ENCODE measurements around the gene HBA1. TPM values are rescaled to one million over a fixed set of nuclear protein-coding genes. Genes with fewer than 3 reads are reported as not detected.
A peak's percentile ranks its signal among the peaks of the same experiment; 100 is the strongest.
"Not testable (repeated sequence)": the region's sequence is repeated elsewhere in the genome, so short reads cannot be mapped to it uniquely, and the experiment has no call there.

Gene HBA1
- total and polyA plus RNA-seq, 9 of the 15 experiments (the other 6 are each of a cell fraction or from before 2014, with no cell fraction given): 128 to 2,388 (median 380) TPM

DNA sequence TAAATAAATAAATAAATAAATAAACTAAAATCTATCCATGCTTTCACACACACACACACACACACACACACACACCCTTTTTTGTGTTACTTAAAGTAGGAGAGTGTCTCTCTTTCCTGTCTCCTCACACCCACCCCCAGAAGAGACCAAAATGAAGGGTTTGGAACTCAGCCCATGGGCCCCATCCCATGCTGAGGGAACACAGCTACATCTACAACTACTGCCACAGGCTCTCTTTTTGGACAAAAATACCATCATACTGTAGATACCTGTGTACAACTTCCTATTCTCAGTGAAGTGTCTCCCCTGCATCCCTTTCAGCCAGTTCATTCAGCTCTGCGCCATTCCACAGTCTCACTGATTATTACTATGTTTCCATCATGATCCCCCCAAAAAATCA lies 5.7 kb upstream of the HBA1 start (continued):
- TF ChIP-seq, protein P1, sequence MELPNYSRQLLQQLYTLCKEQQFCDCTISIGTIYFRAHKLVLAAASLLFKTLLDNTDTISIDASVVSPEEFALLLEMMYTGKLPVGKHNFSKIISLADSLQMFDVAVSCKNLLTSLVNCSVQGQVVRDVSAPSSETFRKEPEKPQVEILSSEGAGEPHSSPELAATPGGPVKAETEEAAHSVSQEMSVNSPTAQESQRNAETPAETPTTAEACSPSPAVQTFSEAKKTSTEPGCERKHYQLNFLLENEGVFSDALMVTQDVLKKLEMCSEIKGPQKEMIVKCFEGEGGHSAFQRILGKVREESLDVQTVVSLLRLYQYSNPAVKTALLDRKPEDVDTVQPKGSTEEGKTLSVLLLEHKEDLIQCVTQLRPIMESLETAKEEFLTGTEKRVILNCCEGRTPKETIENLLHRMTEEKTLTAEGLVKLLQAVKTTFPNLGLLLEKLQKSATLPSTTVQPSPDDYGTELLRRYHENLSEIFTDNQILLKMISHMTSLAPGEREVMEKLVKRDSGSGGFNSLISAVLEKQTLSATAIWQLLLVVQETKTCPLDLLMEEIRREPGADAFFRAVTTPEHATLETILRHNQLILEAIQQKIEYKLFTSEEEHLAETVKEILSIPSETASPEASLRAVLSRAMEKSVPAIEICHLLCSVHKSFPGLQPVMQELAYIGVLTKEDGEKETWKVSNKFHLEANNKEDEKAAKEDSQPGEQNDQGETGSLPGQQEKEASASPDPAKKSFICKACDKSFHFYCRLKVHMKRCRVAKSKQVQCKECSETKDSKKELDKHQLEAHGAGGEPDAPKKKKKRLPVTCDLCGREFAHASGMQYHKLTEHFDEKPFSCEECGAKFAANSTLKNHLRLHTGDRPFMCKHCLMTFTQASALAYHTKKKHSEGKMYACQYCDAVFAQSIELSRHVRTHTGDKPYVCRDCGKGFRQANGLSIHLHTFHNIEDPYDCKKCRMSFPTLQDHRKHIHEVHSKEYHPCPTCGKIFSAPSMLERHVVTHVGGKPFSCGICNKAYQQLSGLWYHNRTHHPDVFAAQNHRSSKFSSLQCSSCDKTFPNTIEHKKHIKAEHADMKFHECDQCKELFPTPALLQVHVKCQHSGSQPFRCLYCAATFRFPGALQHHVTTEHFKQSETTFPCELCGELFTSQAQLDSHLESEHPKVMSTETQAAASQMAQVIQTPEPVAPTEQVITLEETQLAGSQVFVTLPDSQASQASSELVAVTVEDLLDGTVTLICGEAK (IDR thresholded peaks at IDR 0.05): no peak
- TF ChIP-seq, protein P1 (CRISPR knock-in tag; IDR thresholded peaks at IDR 0.05): no peak
- TF ChIP-seq RHOXF2B (CRISPR knock-in tag; conservative IDR thresholded peaks at IDR 0.05): no peak
- no peak for TF ChIP-seq FOXK2 (conservative IDR thresholded peaks at IDR 0.05 in 1 of 2, IDR thresholded peaks at IDR 0.05 in 1 of 2; ENCODE audit: low read depth in 2 of 2)
- no peak for TF ChIP-seq HDAC2 (IDR thresholded peaks at IDR 0.05)
- no peak for TF ChIP-seq CREM (IDR thresholded peaks at IDR 0.05; ENCODE audit: low read depth)
- no peak for TF ChIP-seq ETS2 (tag; IDR thresholded peaks at IDR 0.05; ENCODE audit: borderline replicate concordance, poor library complexity, severe bottlenecking)

DNA sequence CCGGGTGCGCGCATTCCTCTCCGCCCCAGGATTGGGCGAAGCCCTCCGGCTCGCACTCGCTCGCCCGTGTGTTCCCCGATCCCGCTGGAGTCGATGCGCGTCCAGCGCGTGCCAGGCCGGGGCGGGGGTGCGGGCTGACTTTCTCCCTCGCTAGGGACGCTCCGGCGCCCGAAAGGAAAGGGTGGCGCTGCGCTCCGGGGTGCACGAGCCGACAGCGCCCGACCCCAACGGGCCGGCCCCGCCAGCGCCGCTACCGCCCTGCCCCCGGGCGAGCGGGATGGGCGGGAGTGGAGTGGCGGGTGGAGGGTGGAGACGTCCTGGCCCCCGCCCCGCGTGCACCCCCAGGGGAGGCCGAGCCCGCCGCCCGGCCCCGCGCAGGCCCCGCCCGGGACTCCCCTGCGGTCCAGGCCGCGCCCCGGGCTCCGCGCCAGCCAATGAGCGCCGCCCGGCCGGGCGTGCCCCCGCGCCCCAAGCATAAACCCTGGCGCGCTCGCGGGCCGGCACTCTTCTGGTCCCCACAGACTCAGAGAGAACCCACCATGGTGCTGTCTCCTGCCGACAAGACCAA lies 4.0 kb upstream of the HBA1 start, which contains the start of gene HBA2:
TSS of gene HBA2 (plus strand) at position 503 of the 568 bp plus-strand sequence. CDS start at position 540, 37 bp downstream.
- H3K4me1 ChIP-seq (replicated peaks in 1 of 2; ENCODE audit: control insufficient read depth in 2 of 2, insufficient read depth in 2 of 2, low read length in 2 of 2): peaks cover 22 to 58% of the 10 kb centered on the region in 2 experiments; a peak in 4 of 5 replicates
- H3K9me3 ChIP-seq (replicated peaks; ENCODE audit: control insufficient read depth, insufficient read depth, low read depth, low read length); POLR2A ChIA-PET; H2AFZ ChIP-seq (ENCODE audit: low read depth, low read length); H4K20me1 ChIP-seq (replicated peaks; ENCODE audit: control insufficient read depth, insufficient read depth, low read length); H3K9me1 ChIP-seq (ENCODE audit: control insufficient read depth, insufficient read depth, low read length); H3K27me3 ChIP-seq (ENCODE audit: control insufficient read depth in 2 of 2, insufficient read depth in 2 of 2, low read length in 2 of 2); H3K36me3 ChIP-seq (ENCODE audit: control insufficient read depth, insufficient read depth, low read length); intact Hi-C loops (cut with micrococcal nuclease); DNase-seq (ENCODE audit: extremely low read depth in 1 of 4, low spot score in 3 of 4); H3K79me2 ChIP-seq (ENCODE audit: control insufficient read depth, insufficient read depth, low read length); H3K27ac ChIP-seq (ENCODE audit: extremely low read depth, low read depth, low read length); in situ Hi-C loops (cut with MboI); CTCF ChIA-PET (ENCODE audit: low intra/inter-chr PET ratio); BruUV-seq (replicated peaks): not testable (repeated sequence)
- peak; percentile 66 for ATAC-seq
- 0 out of 2 replicates have a peak within 1 kb of the TSS, but pooled peaks have one; percentile 18 for H3K4me2 ChIP-seq (ENCODE audit: insufficient read depth, low read length)
- peak within 1 kb of the TSS; percentile 32 for H3K4me3 ChIP-seq
- peak; percentile 77 for FAIRE-seq
- no CpG with 5 or more reads among the region's 74 CpGs for WGBS (ENCODE audit: insufficient coverage, low coverage, missing lambda C conversion rate)
- H3K9ac ChIP-seq (ENCODE audit: insufficient read depth in 1 of 2, low read depth in 2 of 2, low read length in 2 of 2): peak within 1 kb of the TSS in 1 of 2 experiments; percentile 84; a peak in 3 of 4 replicates
